ENCODE measurements around the gene CHI3L2. TPM values are rescaled to one million over a fixed set of nuclear protein-coding genes. Genes with fewer than 3 reads are reported as not detected.

Gene CHI3L2
- total and polyA plus RNA-seq, 2 donors from 2014 or later, result 5.8 to 27.2 TPM

GRCh38 chr1:111183308-111184069, 44.0 kb upstream of the CHI3L2 start:
- no peak for FAIRE-seq
- no peak for TF ChIP-seq CTCF (IDR thresholded peaks at IDR 0.05; ENCODE audit: borderline replicate concordance, extremely low read depth, insufficient read depth)
- no peak overlapping the region for H3K4me3 ChIP-seq (ENCODE audit: low read length in 3 of 3)
- intact Hi-C loops (cut with DNase I), result no loop called here
- no peaks in the 10 kb centered on the region for H3K4me1 ChIP-seq (ENCODE audit: control insufficient read depth in 2 of 3, insufficient read depth in 2 of 3, low read depth in 1 of 3, low read length in 3 of 3)
- H3K27me3 ChIP-seq (ENCODE audit: control insufficient read depth, insufficient read depth, low read length), result no peaks in the 10 kb centered on the region
- H3K27ac ChIP-seq (ENCODE audit: low read depth in 2 of 2, low read length in 2 of 2), result no peak overlapping the region
- no peaks in the 10 kb centered on the region for H3K9me3 ChIP-seq (ENCODE audit: control insufficient read depth in 2 of 3, insufficient read depth in 1 of 3, low read length in 3 of 3)
- peaks cover 0 to 31% (median 11%) of the 10 kb centered on the region in 3 donors for H3K36me3 ChIP-seq (ENCODE audit: control insufficient read depth in 2 of 3, insufficient read depth in 3 of 3, low read length in 3 of 3)
- DNase-seq, result no peak
- H3K9ac ChIP-seq (ENCODE audit: low read length in 3 of 3), result no peak overlapping the region

DNA sequence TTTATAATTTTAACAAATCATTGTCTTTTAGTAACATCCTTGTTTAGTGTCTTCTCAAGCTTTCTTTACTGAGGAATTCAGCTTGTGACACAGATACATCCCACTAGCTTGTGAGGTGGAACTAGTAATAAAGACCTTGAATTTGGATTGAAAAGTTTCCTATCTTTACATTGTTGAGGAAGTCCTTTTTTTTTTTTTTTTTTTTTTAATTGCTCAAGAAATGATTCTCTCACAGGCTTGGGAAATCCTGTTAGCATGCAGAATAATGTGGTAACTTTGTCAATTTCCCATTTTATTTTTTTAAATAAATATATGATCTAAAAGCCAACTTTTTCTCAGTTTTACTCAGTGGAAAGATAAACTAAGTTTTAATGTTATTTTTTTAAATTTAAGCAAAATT, 42.9 kb upstream of the CHI3L2 start:
- FAIRE-seq (peak; percentile 71), DNase-seq (no peak)
- Histone ChIP-seq H3K4me1 (ENCODE audit: control insufficient read depth in 2 of 3, insufficient read depth in 2 of 3, low read depth in 1 of 3, low read length in 3 of 3) (no peaks in the 10 kb centered on the region), H3K27me3 (ENCODE audit: control insufficient read depth, insufficient read depth, low read length) (no peaks in the 10 kb centered on the region), H3K9ac (ENCODE audit: low read length in 3 of 3) (no peak overlapping the region), H3K27ac (ENCODE audit: low read depth in 2 of 2, low read length in 2 of 2) (no peak overlapping the region), H3K36me3 (ENCODE audit: control insufficient read depth in 2 of 3, insufficient read depth in 3 of 3, low read length in 3 of 3) (peaks cover 0 to 36% (median 11%) of the 10 kb centered on the region in 3 donors), H3K4me3 (ENCODE audit: low read length in 3 of 3) (no peak overlapping the region), H3K9me3 (ENCODE audit: control insufficient read depth in 2 of 3, insufficient read depth in 1 of 3, low read length in 3 of 3) (no peaks in the 10 kb centered on the region)
- TF ChIP-seq CTCF (IDR thresholded peaks at IDR 0.05; ENCODE audit: borderline replicate concordance, extremely low read depth, insufficient read depth), result no peak
- intact Hi-C loops (cut with DNase I), result no loop called here

GRCh38 chr1:111190931-111191451, 36.5 kb upstream of the CHI3L2 start:
- H3K4me3 ChIP-seq (ENCODE audit: low read length in 3 of 3), result no peak overlapping the region
- no peaks in the 10 kb centered on the region for H3K9me3 ChIP-seq (ENCODE audit: control insufficient read depth in 2 of 3, insufficient read depth in 1 of 3, low read length in 3 of 3)
- FAIRE-seq (no peak), DNase-seq (no peak)
- H3K27ac ChIP-seq (ENCODE audit: low read depth in 2 of 2, low read length in 2 of 2), result peak overlapping the region; percentile 8 to 49
- no peaks in the 10 kb centered on the region for H3K27me3 ChIP-seq (ENCODE audit: control insufficient read depth, insufficient read depth, low read length)
- intact Hi-C loops (cut with DNase I), result no loop called here
- peaks cover 0 to 26% (median 21%) of the 10 kb centered on the region in 3 donors for H3K4me1 ChIP-seq (ENCODE audit: control insufficient read depth in 2 of 3, insufficient read depth in 2 of 3, low read depth in 1 of 3, low read length in 3 of 3)
- no peak for TF ChIP-seq CTCF (IDR thresholded peaks at IDR 0.05; ENCODE audit: borderline replicate concordance, extremely low read depth, insufficient read depth)
- no peak overlapping the region for H3K9ac ChIP-seq (ENCODE audit: low read length in 3 of 3)
- peaks cover 0 to 33% (median 18%) of the 10 kb centered on the region in 3 donors for H3K36me3 ChIP-seq (ENCODE audit: control insufficient read depth in 2 of 3, insufficient read depth in 3 of 3, low read length in 3 of 3)

Data from kidney (tissue), 14 donors.